Fibroblast of skin of back (primary cell): ENCODE measurements around the gene DARS1. TPM values are rescaled to one million over a fixed set of nuclear protein-coding genes. Genes with fewer than 3 reads are reported as not detected.

ENCODE experiments used
- DNase-seq: peaks from one replicate; pipeline ENCODE4 v3.0.0-alpha.2; 2013
- polyA plus RNA-seq, 2 experiments: library from polyadenylated mRNA; unstranded; fragments of 120-200 nt; gene quantifications; one replicate each; pipeline ENCODE4 v1.2.1, GENCODE V29; 2013; ENCODE audit not compliant: insufficient read length in 2 of 2

DARS1 gene
- 95.6 TPM for polyA plus RNA-seq (2013, experiment 1 of 2; ENCODE audit: insufficient read length)
- 85.8 TPM for polyA plus RNA-seq (2013, experiment 2 of 2; ENCODE audit: insufficient read length)

- peak; percentile 95 for DNase-seq
Observed at GRCh38 chr2:135985018-135985825, at the start of gene DARS1. Gene DARS1 (minus strand): TSS chr2:135985626. CDS start chr2:135985468, 158 bp downstream.

DNA sequence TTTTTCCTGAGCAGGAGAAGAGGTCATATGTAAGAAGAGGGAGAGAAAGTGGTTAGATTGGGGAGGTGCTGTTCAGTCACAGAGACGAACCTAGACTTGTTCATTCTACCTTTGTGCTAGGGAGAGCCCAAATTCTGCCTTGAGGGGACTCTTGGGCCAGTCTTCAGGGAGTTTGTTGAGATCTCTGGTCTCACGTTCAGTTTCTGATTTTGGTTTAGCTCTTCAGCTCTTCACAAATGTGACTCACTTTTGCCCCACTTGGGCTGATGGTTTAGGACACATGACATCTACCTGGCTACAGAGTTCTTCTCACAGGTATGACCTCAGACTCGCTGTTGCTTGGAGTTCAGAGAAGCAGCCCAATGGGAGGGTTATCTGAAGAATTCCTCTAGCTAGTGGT, 49.2 kb upstream of the DARS1 start:
- DNase-seq: no peak

DNA sequence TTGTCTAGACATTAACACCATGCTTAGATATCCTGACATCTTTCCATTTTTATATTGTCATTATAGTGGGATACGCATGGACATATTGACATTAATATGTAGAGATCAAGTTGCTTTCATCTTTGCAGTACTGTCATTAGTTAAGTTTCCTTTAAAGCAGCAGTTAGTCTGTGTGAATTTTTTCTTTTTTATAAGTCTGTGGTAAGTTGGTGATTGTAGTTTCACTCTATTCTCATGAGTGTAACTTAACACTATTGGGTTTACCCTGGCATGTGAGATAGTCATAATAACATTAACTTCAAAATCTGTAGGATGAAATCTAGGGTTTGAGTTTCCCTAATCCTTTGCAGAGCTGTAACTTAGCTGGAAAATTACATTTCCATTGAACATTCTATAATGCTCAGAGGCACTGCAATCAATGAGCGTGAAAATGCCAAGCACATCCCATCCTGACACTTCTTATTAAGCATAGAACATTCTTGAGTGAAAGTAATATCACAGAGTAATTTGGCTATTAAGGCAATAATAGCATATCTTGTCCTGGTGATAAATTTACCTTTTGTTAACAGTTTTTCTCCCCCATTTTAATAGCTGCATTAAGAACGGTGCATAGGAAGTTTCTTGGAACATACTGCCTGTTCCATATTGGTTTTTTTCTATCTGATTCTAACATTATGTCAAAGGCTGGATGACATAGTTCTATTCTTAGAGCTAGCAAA, 47.5 kb upstream of the DARS1 start:
- DNase-seq: no peak

DNA sequence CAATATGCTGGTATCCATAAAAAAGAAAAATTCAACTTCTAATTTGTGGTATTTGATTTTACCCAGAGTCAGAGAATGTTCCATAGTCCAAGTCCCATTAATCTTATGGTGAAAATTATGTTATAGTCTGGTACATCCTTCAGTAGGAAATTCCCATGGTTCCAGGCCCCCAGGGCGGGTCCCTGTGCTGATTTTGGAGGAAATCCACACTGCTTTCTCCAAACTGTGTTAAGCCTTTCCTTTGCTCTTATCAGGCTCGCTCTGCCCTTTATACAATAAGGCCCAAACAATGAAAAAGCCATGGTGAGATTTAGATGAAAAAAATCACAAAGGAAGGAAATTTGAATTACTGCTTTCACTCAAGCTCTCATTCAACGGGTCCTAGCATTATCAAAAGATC, 46.8 kb upstream of the DARS1 start:
- DNase-seq: no peak

DNA sequence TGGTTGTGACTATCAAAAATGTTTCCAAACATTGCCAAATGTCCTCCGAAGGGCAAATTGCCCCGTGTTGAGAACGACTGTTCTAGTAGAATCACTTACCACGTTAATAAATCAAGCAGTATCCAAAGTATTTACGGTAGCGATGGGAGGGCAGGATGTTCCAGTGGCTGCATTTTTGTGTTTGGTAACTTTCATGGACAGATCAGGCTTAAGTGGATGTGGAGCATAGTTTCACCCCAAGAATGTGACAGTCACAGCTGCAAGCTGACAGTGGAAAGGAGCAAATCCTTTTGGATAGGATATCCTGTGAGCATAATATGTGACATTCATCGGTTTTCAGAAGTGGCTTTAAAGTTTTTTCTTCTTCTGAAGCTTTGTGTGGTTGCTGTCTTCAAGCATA, 46.3 kb upstream of the DARS1 start:
- DNase-seq: no peak

DNA sequence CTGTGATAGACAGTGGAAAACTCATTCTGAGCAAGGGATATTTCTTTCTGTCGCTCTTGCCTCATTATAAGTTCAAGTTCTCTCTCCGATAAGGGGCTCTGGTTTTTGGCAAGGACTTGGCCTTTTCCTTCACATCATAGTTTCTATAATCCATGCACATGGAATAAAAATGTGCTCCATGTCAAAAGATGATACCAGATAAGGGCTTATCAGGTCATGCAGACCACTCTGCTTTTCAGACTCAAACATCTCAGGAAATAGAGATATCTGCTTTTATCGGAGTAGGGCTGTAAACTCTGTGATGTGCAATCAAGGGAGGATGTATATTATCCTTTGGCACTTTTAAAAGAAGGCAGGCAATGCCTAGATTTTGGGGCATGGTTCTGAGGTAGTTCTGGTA, 45.0 kb upstream of the DARS1 start:
- DNase-seq: no peak

GRCh38 chr2:136029149-136029548, 43.7 kb upstream of the DARS1 start:
- no peak for DNase-seq

DNA sequence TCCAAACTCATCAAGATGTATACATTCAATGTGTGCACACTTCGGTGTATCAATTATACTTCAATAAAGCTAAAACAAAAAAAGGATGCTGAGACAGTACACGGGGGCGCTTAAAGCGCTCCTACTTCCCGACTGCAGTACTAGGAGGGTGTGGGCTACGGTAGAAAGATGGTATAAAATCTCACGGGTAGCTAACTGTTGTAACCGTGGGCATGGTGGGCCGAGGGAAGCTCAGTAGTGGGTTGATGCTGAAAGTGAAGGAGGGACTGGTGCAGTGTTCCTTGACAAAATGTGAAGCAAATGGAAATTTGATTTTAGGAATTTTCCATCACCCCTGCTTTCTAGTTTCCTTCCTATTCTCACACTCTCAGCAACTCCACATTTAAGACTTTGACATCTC, 42.6 kb upstream of the DARS1 start:
- DNase-seq: no peak

DNA sequence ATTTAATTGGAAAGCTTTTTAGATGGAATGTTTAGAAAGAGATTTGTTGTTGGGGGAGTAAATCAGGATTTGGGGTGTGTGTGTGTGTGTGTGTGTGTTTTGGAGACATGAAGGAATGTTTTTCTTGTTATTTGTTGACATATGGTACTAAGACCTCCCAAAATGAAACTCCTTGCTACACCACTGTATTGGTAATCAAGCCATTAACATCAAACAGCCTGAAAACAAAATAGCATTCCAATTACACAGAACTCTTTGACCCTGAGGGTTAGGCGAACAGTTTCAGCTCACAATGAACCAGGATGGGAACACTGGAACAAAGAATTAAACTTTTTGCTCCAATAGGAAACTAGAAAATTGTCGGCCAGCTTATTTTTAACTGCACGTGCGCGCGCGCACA, 41.7 kb upstream of the DARS1 start:
- no peak for DNase-seq

DNA sequence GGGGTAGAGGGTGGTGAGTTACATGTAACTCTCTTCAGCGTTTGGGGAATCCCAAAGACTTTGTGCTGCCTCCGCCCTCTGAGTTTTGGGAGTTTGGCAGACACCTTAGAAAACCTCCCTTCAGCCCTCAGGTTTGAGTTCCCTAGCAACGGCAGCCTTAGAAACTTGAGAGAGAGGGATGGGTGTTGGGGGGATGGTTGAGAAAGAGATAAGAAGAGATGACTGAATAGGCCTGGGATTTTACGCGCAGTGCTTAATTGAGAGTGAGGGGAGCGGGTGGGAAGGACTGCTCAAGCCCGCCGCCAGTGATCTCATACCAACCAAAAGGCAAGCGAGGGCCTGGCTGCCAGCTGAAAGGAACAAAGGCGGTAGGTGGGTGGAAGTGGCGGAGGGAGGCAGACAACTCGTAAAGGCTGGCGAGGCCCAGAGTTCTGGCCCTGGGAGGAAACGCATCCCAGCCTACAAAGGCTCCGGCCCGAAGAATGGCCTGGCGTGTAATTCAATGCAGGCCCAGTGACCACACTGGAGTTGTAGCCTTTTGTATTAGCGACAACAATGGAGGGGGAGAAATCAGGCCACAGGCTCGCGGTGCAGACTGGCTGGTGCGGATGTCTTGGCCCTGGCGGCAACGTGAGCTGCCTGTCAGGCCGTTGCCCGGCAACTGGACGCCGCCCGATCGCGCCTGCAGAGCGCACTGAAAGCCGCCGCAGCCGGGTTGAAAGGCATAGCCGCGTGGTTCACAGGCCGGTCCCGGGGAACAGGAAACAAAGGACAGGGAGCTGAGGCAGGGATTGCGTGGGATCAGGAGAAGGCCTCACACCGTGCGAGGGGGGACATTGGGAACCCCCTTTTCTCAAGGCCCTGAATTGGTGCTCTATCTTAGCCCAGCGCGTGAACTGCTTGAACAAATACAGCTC, 39.9 kb upstream of the DARS1 start:
- DNase-seq: peak; percentile 72

DNA sequence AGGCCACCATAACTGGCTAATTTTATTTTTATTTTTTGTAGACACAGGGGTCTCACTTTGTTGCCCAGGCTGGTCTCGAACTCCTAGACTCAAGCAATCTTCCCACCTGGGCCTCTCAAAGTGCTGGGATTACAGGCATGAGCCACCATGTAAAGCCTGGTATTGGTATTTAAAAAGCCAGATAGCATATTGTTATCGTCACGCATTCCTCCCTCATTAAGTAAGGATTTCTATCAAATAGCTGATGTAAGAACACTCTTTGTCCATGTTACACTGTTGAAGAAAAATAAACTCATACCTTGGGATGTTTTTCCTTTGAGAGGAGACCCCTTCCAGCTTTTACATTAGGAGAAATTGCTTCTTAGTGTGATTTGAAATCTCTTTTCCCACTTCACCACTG, 39.2 kb upstream of the DARS1 start:
- peak; percentile 19 for DNase-seq

- no peak for DNase-seq
Observed at GRCh38 chr2:136024185-136024584, 38.8 kb upstream of the DARS1 start.

GRCh38 chr2:136023416-136023815, 38.0 kb upstream of the DARS1 start:
- no peak for DNase-seq

GRCh38 chr2:136022396-136023146, 37.1 kb upstream of the DARS1 start:
- no peak for DNase-seq

DNA sequence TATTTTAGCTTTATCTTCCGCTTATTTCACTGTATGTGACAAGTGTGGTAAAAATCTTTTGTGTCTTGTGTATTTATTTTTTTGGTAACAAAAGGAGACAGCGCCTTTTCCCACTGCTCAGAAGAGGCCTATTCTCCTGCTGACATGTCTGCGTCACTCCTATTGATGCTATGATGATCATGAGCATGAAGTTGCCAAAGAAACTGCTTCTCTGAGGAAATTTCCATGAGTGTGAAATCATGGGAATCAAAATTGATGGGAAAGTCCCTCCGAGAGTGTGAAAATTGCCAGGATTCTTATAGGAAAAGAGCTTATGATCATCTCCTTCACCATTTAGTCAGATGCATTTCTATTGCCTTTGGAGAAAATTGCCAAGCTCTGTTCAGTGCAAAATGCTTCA, 36.5 kb upstream of the DARS1 start:
- no peak for DNase-seq

GRCh38 chr2:136021406-136021805, 36.0 kb upstream of the DARS1 start:
- no peak for DNase-seq

GRCh38 chr2:136020831-136021230, 35.4 kb upstream of the DARS1 start:
- no peak for DNase-seq

GRCh38 chr2:136019825-136020224, 34.4 kb upstream of the DARS1 start:
- DNase-seq: no peak

DNA sequence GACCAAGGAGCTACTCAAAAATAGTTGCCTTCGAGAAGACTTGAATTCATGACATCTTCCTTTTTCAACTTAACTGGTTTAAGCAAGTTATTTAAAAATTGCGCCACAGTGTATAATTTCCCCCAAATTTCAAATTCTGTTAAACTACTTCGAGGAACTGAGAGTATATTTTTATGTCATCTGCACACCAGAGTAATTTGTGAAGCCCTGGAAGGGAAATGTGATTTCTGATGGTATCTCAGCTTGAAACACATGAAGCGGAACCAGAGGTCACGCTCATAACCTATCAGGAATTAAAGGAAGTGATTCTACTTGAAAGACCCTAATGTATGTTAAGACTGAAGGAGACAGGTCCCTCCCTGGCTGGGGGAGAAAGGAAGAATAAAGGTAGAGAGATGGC, 33.9 kb upstream of the DARS1 start:
- DNase-seq: no peak

GRCh38 chr2:136017786-136018185, 32.4 kb upstream of the DARS1 start:
- no peak for DNase-seq

- no peak for DNase-seq
Observed at GRCh38 chr2:136016836-136017235, 31.4 kb upstream of the DARS1 start.

DNA sequence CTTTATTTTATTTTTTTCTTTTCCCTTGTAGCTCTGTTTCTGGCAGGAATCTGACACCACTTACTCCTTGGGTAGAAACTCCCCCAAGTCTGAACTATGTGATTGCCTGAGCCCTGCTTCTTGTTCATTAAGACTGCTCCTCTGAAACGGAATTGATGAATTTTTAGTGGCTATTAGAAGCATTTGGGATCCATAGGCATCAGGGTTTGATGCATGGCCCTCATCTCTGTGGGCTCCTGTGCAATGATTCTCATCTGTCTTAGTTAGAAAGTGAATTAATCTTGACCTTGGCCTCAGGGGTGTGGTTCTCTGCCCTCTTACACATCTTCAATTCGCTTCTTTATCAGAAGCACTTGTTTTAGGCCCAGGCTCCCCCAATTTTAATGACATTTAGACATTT, 31.0 kb upstream of the DARS1 start:
- DNase-seq: no peak
